HG02798 (cell line): ENCODE measurements around the gene LNPEP.

Experiments used
- ATAC-seq: cut with Tn5 transposase; IDR thresholded peaks from one replicate; pipeline ENCODE4 v1.9.1; 2021; ENCODE audit warnings: mild to moderate bottlenecking; ENCODE audit not compliant: unreplicated experiment, poor library complexity

Gene LNPEP

DNA sequence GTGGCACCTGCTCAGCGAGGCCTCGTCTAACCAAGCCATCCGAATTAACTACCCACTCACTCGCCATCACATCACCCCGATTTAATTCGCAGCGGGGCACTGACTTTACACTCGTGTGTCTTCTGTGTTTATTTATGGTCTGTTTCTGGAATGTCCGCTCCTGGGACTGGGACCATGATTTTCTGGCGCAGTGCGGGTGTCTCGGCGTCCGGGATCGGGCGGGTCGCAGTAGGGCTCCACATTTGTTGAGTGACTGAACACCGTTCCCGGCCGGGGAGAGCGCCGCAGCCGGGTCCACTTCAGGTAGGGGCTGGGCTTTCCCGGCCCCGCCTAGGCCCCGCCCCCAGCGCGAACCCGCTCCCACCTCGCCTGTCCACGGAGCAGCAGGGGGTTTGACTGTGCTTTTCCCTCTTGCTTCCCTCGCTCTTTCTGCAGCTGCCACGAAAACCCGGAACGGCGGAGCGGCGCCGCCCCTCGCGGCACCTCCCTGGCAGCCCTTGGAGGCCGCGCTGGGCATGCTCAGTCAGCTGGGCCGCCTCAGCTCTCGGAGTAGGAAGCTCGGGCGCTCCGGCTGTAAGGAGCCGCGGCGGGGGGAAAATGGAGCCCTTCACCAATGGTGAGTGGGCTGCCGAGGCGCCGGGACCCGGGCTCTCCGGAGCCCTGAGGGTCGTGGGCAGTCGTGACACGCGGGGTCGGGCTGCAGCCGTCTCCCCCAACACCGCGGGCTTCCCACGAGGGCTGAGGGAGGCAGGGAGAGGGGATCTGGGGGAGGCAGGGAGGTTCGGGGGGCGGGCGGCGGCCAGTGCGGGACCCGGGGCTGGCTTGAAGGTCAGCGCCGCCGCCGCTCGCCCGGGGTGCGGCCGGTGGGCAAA, at the start of gene LNPEP:
LNPEP (plus strand) TSS at position 522 of the 872 bp plus-strand sequence; CDS start at position 598, 76 bp downstream.
- ATAC-seq, result peak; percentile 64

DNA sequence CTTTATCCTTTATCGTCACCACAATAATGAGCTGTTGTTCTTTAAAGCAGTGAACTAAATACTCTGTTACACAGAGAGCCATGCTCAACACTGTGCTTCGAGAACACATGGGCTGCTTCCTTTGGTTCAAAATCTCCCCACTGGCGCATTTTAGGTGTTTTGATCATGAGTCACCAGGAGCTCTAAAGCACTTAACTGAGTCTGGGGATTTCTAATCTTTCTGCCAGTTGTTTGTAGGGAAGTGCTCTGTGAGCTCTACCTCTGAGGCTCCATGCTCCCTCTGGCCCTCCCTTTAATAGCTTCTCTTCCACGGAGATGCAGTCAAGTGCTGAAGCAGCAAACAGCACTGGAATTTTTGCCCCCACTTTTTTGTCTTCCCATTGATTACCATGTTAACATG, 42.5 kb upstream of the LNPEP start:
- no peak for ATAC-seq

DNA sequence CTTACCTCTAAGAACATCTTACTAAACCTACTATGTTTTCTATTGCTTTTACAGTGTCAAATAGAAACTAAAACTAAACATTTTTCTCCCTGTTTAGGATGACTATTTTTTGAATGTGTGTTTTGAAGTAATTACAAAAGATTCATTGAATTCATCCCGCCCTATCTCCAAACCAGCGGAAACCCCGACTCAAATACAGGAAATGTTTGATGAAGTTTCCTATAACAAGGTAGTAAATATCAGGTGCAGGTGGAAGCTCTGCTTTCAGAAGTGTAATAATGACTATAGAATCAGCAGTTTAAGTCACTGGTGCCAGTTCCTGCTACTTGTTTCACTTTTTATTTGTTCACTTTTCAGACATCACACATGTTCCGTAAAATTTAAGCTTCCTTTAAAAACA, 39.6 kb upstream of the LNPEP start:
- ATAC-seq, result peak; percentile 82

DNA sequence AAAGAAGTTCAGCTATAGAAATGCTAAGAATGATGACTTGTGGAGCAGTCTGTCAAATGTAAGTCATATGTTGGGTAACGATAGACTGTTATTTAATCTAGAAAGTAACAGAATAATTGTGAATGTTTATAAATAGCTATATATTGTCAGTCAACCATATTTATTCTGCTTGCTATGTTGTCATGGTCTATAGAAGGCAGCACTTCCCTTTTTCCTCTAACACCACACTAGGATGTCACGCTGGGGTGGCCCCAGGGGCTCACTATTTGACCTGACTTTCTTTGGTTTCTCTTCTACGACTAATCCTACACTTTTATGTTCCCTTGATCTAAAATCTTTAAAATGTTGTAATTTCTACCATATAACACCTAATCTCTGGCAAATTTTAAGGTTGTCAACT, 39.1 kb upstream of the LNPEP start:
- peak; percentile 91 for ATAC-seq

DNA sequence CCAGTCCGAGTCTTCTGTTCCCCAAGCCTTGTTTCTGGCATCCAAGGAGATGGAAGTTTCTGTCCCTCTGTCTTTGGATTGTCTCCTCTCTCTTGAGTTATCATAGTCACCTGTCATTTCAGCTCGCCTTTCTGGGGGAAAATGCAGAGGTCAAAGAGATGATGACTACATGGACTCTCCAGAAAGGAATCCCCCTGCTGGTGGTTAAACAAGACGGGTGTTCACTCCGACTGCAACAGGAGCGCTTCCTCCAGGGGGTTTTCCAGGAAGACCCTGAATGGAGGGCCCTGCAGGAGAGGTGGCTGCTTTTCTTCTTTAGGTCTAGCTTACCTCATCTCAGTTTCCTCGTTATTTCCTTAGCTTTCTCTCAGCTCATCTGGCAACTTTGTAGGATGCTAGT, 34.5 kb upstream of the LNPEP start:
- no peak for ATAC-seq

DNA sequence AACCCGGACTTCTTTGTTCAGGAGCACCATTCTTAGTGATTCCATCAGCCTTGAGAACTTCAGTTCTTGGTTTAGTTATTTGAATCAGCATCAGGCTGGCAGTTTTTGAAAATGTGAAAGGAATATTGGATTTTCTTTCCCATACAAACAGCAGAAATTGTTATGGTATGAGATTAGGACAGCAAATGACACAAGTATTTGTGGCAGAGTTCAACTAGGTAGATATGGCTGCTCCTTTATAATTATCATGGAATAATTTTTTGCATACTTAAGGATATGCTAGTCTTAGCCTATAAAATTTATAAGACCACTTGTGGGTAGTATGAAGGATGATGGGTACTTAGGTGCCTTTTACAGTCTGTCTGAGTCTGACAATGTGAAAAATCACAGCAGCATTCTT, 34.0 kb upstream of the LNPEP start:
- no peak for ATAC-seq

DNA sequence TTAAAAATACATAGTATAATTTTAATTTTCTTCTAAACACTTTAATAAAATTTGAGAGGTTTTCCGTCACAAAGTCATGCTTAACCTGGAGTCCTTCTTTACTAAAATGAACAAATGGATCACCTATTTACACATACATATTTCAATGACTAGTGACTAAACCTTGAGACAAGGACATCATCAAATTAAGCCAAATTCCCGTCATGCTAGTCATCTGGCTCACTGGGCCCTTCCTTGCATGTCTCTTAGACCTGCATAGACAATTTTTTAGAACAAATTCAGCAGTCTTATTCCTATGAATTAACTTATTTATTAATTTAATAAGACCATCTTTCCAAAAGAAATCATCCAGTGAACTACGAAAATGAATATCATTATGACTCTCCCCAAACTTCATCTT, 33.0 kb upstream of the LNPEP start:
- ATAC-seq, result no peak

DNA sequence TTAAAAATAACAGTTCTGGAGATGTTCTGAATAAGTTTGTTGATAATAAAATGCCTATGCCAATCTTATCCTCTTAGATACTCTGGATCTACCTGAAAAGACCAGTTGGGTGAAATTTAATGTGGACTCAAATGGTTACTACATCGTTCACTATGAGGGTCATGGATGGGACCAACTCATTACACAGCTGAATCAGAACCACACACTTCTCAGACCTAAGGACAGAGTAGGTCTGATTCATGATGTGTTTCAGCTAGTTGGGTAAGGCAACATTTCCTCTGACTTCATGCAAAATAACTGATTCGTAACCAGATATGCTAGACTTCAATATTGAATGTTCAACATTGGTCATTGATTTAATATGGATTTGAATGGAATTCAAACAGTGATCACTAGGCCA, 32.6 kb upstream of the LNPEP start:
- no peak for ATAC-seq

DNA sequence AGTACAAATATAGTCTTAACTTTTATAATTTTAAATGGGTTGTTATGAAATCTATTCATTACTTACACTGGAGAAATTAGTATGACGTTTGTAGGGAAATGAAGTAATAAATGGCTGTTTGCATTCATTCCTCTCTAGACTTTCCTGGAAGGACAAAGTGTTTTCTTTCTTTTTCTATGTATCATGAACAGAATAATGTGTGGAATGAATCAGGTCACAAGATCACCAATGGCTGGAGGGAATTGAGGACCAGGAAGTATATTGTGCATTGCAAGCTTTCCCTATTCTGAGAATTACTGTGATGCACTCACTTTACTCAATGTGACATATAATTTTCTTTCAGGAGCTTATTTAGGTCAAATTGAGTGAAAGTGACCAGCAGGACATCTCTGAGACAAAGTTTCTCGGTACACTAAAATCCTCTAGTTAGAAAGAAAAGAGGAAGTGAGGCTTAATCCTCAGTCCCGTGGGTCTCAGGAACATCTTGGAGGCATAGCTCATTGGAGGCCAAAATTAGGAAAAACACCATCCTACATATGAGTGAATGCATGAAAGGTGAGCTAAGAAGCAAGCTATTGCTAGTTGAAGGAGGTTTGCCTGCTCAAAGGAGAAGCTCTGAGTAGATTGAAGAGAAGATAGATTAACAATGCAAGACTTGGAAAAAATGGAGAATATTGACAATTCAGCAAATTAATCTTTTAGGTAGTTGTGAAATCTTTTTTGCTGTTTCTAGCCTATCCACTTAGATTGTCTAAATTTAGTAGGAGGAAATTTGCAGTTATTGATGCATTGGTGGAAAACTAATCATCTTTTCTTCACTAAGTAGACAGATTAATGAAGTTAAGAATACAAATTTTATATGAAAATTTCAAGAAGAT, 31.6 kb upstream of the LNPEP start:
- no peak for ATAC-seq

DNA sequence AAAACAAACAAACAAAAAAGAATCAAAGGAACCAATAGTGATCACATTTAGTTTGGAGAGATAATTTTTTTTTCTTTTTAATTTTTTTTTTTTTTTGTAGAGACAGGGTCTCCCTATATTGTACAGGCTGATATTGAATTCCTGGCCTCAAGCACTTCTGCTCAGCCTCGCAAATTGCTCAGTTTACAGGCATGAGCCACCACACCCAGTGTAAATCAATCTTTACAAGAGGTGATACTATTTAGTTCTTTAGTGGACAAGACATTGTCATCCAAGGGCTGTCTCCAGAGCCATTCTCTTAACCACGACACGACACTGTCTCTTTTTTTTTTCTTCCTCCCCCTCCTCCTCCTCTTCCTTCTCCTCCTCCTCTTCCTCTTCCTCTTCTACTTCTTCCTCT, 30.0 kb upstream of the LNPEP start:
- no peak for ATAC-seq

DNA sequence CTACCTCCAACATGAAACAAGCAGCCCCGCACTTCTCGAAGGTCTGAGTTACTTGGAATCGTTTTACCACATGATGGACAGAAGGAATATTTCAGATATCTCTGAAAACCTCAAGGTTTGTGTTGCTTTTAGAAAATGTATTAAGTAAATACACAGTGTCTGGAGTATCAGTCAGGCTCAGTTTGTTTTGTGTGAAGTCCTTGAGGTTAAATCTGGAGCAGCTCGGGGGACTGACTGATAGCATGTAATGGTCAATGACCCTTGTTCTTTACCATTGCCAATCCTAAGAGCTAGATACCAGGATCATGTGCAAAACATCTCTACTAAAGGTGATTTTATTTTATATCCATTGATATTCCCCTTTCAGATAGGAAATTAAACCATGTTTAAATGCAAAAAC, 26.9 kb upstream of the LNPEP start:
- no peak for ATAC-seq

DNA sequence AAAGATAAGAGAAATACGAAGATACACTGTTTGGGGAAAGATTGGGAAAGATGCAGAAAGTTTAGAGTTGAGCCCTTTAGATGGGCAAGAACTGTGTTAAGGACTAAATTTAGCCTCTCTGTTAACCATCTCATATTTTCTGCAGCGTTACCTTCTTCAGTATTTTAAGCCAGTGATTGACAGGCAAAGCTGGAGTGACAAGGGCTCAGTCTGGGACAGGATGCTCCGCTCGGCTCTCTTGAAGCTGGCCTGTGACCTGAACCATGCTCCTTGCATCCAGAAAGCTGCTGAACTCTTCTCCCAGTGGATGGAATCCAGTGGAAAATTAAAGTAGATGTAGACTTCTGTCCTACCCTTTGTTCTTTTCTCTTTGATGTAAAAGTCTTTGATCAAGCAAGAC, 26.4 kb upstream of the LNPEP start:
- ATAC-seq, result no peak

DNA sequence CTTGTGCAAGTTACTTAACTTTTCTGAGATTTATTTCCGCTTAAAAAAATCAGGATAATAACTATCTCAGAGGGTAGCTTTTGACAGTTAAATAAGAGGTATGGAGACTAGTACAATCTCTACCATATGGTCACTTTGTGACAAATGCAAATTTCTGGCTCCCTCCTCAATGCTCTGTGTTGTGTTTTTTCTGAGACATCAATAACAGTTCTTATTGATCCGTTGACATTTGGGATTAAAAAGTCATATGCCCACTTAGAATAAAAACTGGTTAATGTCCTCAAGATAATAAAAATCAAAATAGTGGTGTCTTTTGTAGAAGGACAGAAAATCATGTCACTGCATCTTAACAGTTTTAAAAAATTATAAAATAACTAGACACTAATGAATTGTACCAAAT, 24.7 kb upstream of the LNPEP start:
- no peak for ATAC-seq

DNA sequence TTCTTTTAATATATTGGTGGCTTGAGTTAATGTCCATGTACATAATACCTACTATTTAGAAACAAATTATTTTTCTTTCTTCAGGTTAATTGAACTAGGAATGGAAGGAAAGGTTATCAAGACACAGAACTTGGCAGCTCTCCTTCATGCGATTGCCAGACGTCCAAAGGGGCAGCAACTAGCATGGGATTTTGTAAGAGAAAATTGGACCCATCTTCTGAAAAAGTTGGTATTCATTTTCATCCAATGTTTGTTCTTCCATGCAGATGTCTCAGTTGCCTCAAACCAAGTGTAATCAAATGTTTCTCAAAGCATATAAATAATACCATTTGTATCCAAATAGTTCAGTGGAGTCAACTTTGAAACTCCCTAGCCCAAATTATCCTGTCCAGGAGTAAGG, 22.6 kb upstream of the LNPEP start:
- no peak for ATAC-seq

DNA sequence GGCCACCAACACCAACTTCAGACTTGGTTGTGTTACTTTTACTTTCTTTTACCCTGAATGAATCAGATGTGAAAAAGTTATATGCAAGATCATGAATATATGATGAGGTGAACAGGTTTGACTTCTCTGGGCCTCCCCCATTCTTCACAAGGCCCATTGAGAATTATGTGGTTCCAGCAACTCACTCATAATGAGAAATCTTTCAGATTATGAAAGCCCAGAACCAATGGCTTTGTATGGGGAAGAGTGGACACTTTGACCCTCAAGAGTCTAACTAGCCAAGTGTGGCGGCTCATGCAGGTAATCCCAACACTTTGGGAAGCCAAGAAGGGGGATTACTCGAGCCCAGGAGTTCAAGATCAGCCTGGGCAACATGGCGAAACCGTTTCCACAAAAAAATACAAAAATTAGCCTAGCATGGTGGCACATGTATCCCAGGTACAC, 16.1 kb upstream of the LNPEP start:
- ATAC-seq, result peak; percentile 72

DNA sequence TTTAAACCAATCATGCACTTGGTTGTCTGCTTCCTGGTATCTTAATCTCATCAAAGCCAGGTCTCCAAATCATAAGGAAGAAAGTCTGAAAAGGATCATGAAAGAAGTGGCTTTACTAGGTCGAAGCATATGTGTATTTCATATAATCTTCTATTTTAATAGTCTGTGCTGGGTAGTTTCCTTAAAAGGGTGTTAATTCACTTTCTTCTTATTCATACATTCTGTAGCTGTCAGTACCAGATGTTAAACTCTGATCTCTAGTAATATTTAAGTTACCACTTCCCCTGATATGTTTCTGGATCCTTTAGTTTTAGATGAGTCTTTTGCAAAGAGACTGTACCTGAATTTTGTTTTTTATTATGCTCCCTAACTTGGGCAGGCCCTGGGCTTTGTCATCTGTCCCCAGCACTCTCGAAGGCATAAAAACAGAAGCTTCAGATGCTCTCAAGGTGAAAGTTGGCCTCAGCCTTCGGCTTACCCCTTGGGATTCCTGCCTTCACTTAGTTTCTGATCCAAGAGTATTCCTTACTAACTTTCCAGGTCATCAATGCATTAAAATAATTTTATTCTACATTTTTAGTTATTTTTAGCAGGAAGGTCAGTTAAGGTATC, 15.0 kb upstream of the LNPEP start:
- ATAC-seq, result no peak

DNA sequence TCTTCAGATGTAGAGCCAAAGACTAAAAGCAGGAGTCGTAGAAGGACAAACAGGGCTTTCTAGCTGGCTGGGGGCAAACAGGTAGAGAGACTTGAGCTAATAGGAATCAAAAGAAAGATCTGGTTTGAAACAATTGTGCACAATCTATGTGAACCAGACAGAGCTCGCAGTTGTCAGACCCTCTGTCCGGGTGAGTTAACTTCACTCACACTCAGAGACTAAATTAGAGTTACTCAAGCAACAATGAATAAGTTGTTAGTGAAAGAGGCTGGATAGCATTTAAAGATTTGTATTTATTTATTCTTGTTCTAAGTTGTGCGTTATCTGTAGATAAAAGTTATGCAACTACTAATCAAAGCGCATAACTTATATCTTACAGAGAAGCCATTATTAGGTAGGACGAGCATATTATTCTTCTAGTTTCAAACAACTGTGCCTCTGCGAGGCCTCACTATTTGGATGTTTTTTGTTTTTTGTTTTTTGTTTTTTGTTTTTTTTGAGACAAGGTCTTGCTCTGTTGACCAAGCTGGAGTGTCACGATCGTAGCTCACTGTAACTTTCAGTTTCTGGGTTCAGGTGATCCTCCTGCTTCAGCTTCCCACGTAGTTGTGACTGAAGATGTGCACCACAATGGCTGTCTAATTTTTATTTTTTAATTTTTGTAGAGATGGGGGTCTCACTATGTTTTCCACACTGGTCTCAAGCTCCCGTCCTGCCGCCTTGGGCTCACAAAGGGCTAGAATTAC, 13.2 kb upstream of the LNPEP start:
- ATAC-seq, result no peak

DNA sequence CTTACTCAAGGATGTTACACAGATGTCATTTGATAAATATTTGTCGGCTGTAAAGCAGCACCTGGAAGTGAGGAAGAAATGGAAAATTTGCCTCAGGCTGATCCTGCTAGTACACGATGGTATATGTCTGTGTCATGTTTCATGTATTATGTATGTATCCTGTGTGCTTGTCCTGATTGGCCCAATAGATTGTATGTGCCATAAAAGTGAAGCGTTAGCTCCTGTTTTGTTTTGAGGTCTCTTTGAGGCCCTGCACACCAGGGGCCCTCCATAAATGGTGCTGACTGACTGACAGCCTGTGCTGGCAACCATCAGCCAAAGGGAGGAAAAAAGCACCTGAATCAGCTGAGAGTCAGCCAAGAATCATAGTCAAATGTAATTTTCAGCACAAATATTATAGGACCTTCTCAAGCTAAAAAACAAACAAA, 11.8 kb upstream of the LNPEP start:
- no peak for ATAC-seq

DNA sequence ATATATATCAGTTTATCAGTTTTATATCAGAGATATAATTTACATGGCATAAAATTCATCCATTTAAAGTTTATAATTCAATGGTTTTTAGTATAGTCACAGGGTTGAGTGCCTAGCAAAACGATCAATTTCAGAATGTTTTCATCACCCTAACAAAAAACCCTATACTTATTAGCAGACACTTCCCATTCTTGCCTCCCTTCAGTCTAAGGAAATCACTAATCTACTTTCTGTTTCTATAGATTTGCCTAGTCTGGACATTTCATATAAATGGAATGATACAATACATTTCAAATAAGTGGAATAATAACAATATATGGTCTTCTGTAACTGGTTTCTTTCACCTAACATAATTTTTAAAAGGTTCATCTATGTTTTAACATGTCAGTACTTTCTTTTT, 9.6 kb upstream of the LNPEP start:
- no peak for ATAC-seq

DNA sequence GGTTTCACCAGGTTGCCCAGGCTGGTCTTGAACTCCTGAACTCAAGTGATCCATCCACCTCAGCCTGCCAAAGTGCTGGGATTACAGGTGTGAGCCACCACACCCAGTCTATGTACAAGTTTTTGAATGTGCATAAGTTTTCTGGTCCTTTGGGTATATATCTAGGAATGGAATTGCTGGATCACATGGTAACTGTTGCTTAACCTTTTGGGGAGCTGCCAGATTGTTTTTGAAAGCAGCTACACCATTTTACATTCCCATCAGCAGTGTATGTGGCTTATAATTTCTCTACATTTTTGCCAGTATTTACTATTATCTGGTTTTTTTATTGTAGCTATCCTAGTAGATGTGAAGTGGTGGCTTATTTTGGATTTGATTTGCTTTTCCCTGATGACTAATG, 8.9 kb upstream of the LNPEP start:
- ATAC-seq, result no peak
